Erythroblast (primary cell): ENCODE results near the gene ZNF75A.

ENCODE experiments used
- GATA1 ChIP-seq: IDR thresholded peaks from 2 replicates; pipeline ENCODE4 v1.6.1; 2011; ENCODE audit warnings: low read depth, mild to moderate bottlenecking, control low read depth, low read length, moderate library complexity
- POLR2A ChIP-seq: IDR thresholded peaks from 2 replicates; pipeline ENCODE4 v1.6.1; 2011; ENCODE audit warnings: mild to moderate bottlenecking, low read length

DNA sequence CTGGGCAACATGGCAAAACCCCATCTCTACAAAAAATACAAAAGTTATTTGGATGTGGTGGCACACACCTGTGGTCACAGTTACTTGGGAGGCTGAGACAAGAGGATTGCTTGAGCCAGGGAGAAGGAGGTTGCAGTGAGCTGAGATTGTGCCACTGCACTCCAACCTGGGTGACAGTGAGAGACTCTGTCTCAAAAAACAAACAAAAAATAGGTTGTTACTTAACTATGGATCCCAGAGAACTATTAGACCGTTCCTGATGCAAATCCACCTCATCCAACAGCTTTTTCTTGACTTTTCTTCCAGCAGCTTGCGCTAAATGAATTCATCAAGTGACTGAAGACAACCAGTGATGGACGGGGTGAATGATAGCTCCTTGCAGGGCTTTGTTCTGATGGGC is 50.3 kb downstream of the ZNF75A start, which contains the start of gene OR2C1:
- no peak for TF ChIP-seq POLR2A
- TF ChIP-seq GATA1, result no peak
